Stimulated activated CD4-positive, alpha-beta T cell treated with anti-CD3 and anti-CD28 coated beads, Interleukin-2, amount 100 ng/mL, for 4 hours (primary cell): ENCODE measurements around the gene KCNJ9.

ENCODE experiments used
- DNase-seq: peaks from one replicate; pipeline ENCODE4 v3.0.0-alpha.2; 2020; ENCODE audit warnings: low read depth

Gene KCNJ9

GRCh38 chr1:160087118-160087662 lies 5.9 kb downstream of the KCNJ9 start:
- DNase-seq = no peak

- no peak for DNase-seq
Measured at GRCh38 chr1:160089883-160090282, 8.5 kb downstream of the KCNJ9 start.

GRCh38 chr1:160090760-160091159 lies 9.4 kb downstream of the KCNJ9 start:
- no peak for DNase-seq

- DNase-seq = no peak
Measured at GRCh38 chr1:160091666-160092223, 10.4 kb downstream of the KCNJ9 start.

- DNase-seq = no peak
Measured at GRCh38 chr1:160092366-160093068, 11.2 kb downstream of the KCNJ9 start.

DNA sequence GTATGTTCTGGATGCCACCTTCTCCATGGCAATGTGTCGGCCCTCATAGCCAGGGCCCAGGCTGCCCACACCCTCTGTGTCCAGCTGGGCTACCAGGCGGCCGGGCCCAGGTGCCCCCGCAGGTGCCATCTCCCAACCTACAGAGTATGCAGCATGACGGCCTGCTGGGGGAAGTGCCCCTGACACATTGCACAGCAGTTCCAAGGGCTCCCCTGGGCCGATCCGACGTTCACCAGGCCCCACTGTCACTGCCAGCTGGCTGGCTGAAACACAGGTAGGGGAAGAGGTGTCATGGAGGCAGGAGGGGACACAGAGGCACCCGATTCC lies 11.7 kb downstream of the KCNJ9 start:
- no peak for DNase-seq

DNA sequence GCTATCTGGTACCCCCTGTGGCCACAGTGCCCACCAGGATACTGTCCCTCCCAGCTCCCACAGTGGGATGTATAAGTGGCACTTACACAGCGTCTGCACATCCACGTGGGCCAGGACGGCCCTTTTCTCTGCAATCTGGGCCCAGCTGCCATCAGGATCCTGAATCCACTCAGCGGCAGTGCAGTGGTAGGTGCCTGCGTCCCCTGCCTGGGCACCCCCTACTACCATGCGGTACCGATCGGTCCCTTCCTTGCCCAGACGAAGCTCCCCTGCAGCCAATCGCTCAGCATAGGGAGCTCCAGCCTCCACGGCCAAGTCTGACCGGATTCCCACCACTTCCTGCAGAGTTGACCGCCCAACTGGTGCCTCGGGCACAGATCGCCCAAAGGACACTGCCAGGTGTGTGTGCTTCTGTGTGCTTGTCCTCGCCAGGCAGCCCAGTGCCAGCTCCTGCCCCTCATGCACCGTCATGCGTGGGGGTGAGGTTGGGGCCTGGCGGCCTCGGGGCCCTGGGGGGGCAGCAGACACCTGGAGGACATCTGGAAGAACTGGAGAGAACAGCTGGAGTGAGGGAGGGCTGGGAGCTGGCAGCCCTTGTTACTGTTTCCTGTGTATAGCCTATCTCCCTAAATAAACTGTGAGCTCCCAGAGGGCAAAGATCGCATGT lies 12.4 kb downstream of the KCNJ9 start:
- no peak for DNase-seq

- no peak for DNase-seq
Measured at GRCh38 chr1:160094291-160094625, 12.9 kb downstream of the KCNJ9 start.

- DNase-seq = no peak
Measured at GRCh38 chr1:160094806-160095205, 13.5 kb downstream of the KCNJ9 start.

DNA sequence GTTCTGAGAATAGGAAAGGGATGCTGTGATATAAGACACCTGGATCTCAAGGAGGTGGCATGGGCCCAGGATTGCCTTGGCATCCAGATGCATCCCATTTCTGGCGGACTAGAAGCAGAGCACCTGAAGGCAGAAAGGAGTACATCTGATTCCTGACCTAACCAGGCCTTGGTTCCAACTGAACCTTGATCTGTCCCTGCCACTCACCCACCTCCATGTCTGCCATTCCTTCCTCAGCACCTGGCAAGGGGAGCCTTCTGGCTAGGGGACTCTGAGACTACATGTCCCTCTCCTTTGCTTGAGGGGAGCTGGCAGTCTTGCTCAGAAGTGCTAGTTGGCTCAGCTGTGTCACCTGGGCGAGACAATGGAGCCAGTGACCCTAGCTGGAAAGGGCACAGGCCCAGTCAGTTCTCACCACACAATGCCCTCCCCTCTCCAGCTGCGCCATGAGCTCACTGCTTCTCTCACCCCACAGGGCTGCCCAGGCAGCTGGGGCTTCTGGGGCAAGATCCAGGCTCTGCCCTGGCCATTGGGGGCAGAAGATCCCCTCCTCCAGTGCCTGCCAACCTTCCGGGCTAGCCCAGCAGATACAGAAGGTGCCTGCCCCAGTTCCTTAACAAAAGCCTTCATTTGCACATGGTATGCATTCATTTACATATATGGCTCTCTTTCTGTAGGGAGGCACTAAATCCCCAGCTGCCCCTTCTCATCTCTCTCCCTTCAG lies 14.2 kb downstream of the KCNJ9 start:
- DNase-seq = no peak

- no peak for DNase-seq
Measured at GRCh38 chr1:160096274-160097116, 15.2 kb downstream of the KCNJ9 start.

- peak; percentile 19 for DNase-seq
Measured at GRCh38 chr1:160097151-160097910, 16.0 kb downstream of the KCNJ9 start.

DNA sequence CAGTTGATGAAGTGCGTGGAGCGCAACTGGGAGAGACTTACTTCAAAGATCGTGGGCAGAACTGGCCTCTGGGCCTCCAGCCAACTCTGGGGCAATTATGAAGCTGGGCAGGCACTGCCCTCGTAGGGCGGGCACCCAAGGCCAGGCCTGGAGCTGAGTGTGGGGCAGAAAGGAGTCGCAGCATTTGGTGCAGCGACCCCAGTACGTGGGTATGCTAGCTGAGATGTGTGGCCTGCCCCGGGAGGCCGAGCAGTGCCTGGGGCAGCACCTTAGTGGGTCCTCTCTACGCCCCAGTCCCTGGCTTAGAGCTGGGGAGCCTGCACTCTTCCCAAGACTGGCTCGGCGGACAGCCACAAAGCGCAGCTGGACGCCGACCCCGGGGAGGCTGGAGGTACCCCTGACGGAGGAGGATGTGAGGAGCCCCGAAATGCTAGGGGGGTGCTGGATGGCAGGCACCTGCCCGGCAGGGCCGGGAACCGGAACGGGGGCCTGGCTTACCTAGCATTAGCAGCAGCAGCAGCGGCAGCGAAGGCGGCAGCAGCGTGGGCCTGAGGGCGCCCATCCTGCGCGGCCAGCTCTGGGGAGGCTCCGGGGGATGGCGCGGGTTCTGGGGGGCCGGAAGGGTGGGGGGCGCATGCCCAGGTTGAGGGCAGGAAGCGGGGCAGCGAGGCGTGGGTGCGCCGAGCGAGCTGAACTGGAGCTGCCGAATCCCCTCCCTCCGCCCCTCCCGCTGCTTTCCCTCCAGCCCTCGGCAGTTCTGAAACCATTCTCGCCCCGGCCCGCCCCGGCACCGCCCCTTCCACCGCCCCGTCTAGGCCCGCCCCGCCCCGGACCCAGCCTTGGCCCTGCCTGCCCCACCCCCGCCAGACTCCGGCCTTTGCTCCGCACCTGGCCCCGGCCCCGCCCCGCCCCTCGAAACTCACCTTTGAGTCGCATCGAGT lies 16.8 kb downstream of the KCNJ9 start, which contains the start of gene IGSF8:
Gene IGSF8, minus strand, starts transcription at position 709 of the 941 bp plus-strand sequence. Its CDS starts 147 bp downstream, at position 562.
- DNase-seq = peak; percentile 84

DNA sequence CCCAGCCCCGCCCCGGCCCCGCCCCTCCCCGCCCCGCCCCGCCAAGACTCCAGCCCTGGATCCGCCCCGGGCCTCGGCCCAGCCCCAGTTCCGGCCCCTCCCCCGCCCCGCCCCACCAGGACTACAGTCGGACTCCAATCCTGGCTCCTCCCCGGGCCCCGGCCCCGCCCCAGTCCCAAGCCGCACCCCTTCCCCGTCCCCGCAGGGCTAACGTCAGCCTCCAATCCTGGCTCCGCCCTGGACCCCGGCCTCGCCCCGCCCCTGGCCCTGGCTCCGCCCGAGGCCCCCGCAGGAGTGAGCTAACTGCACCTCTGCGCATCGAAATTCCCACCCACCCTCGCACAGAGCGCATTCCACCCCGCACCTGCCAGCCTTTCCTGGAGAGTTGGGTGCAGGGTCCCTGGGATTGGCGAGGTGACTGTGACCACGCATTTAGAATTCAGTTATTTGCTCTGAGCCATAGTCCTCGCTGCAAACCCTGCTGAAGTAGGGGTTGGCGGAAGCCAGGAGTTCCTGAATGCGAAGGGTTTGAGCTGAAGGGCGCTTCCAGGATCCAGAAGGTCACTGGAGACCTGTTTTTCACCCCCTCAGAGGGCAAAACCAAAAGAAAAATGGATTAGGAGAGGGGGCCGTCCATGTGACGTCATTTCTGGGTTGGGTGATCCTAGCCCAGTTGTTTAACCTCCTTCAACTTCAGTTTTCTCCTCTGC lies 17.7 kb downstream of the KCNJ9 start:
- peak; percentile 98 for DNase-seq

- DNase-seq = no peak
Measured at GRCh38 chr1:160099716-160100375, 18.5 kb downstream of the KCNJ9 start.

GRCh38 chr1:160101037-160101716 lies 19.8 kb downstream of the KCNJ9 start:
- peak; percentile 67 for DNase-seq

- no peak for DNase-seq
Measured at GRCh38 chr1:160101717-160102522, 20.6 kb downstream of the KCNJ9 start.
